Forelimb muscle (tissue), 1 donor: ENCODE data around the gene TMIGD2. TPM values are rescaled to one million over a fixed set of nuclear protein-coding genes. Genes with fewer than 3 reads are reported as not detected.
"Not testable (repeated sequence)": the region's sequence is repeated elsewhere in the genome, so short reads cannot be mapped to it uniquely, and the experiment has no call there.

Source experiments
- DNase-seq: peaks from one replicate; pipeline ENCODE4 v3.0.0-alpha.2; 2013; ENCODE audit warnings: low read depth
- polyA plus RNA-seq: library from polyadenylated mRNA; unstranded; fragments of 120-200 nt; gene quantifications from one replicate; pipeline ENCODE4 v1.2.1, GENCODE V29; 2013; ENCODE audit not compliant: insufficient read length

The TMIGD2 gene
- 0.46 TPM for polyA plus RNA-seq

GRCh38 chr19:4302243-4302640 is at the start of gene TMIGD2:
TSS of gene TMIGD2 (minus strand) at chr19:4302389. CDS start at chr19:4302385, 4 bp downstream.
- no peak for DNase-seq

- DNase-seq: no peak
Observed at GRCh38 chr19:4350726-4351125, 48.5 kb upstream of the TMIGD2 start.

- DNase-seq: no peak
Observed at GRCh38 chr19:4350111-4350510, 47.9 kb upstream of the TMIGD2 start.

- not testable (repeated sequence) for DNase-seq
Observed at GRCh38 chr19:4349225-4349624, 47.0 kb upstream of the TMIGD2 start.

GRCh38 chr19:4347521-4347920 is 45.3 kb upstream of the TMIGD2 start:
- no peak for DNase-seq

- no peak for DNase-seq
Observed at GRCh38 chr19:4346020-4346383, 43.8 kb upstream of the TMIGD2 start.

- DNase-seq: no peak
Observed at GRCh38 chr19:4345342-4346019, 43.3 kb upstream of the TMIGD2 start.

GRCh38 chr19:4343370-4344307 is 41.5 kb upstream of the TMIGD2 start, which contains the start of gene MPND:
TSS of gene MPND (plus strand) at chr19:4343562. CDS start at chr19:4343594, 32 bp downstream.
- peak; percentile 64 for DNase-seq

GRCh38 chr19:4342615-4343369 is 40.6 kb upstream of the TMIGD2 start:
- peak; percentile 100 for DNase-seq

- DNase-seq: no peak
Observed at GRCh38 chr19:4342314-4342614, 40.1 kb upstream of the TMIGD2 start.

- DNase-seq: no peak
Observed at GRCh38 chr19:4338441-4339355, 36.5 kb upstream of the TMIGD2 start, which contains the start of gene STAP2. TSS of gene STAP2 (minus strand) at chr19:4338827. CDS start at chr19:4338753, 74 bp downstream.

GRCh38 chr19:4337906-4338440 is 35.8 kb upstream of the TMIGD2 start:
- DNase-seq: no peak

GRCh38 chr19:4334929-4335570 is 32.9 kb upstream of the TMIGD2 start:
- no peak for DNase-seq

GRCh38 chr19:4329858-4330257 is 27.7 kb upstream of the TMIGD2 start:
- DNase-seq: no peak

GRCh38 chr19:4328991-4329681 is 26.9 kb upstream of the TMIGD2 start:
- DNase-seq: not testable (repeated sequence)

GRCh38 chr19:4328243-4328990 is 26.2 kb upstream of the TMIGD2 start:
- peak; percentile 59 for DNase-seq

- DNase-seq: no peak
Observed at GRCh38 chr19:4327877-4328242, 25.7 kb upstream of the TMIGD2 start.

- DNase-seq: no peak
Observed at GRCh38 chr19:4327252-4327876, 25.2 kb upstream of the TMIGD2 start.
